Central memory CD4-positive, alpha-beta T cell (primary cell): ENCODE results near the gene WWOX.

Experiments used
- DNase-seq: peaks from one replicate; pipeline ENCODE4 v3.0.0; 2022

Gene WWOX

GRCh38 chr16:78705694-78706093, 606.2 kb downstream of the WWOX start:
- peak; percentile 23 for DNase-seq

GRCh38 chr16:78706637-78707036, 607.2 kb downstream of the WWOX start:
- DNase-seq, result no peak

GRCh38 chr16:78709137-78709884, 609.9 kb downstream of the WWOX start:
- DNase-seq, result no peak

GRCh38 chr16:78715106-78715505, 615.7 kb downstream of the WWOX start:
- no peak for DNase-seq

GRCh38 chr16:78715673-78716072, 616.2 kb downstream of the WWOX start:
- no peak for DNase-seq

- DNase-seq, result no peak
Observed at GRCh38 chr16:78718141-78718540, 618.7 kb downstream of the WWOX start.

- DNase-seq, result no peak
Observed at GRCh38 chr16:78720416-78720815, 621.0 kb downstream of the WWOX start.

GRCh38 chr16:78727536-78727935, 628.1 kb downstream of the WWOX start:
- DNase-seq, result no peak

GRCh38 chr16:78729687-78730086, 630.2 kb downstream of the WWOX start:
- DNase-seq, result no peak

- DNase-seq, result no peak
Observed at GRCh38 chr16:78731785-78732184, 632.3 kb downstream of the WWOX start.

- no peak for DNase-seq
Observed at GRCh38 chr16:78732696-78733095, 633.2 kb downstream of the WWOX start.

GRCh38 chr16:78735337-78735736, 635.9 kb downstream of the WWOX start:
- DNase-seq, result no peak

- DNase-seq, result no peak
Observed at GRCh38 chr16:78737630-78738029, 638.2 kb downstream of the WWOX start.

- no peak for DNase-seq
Observed at GRCh38 chr16:78738557-78738956, 639.1 kb downstream of the WWOX start.

GRCh38 chr16:78740269-78740668, 640.8 kb downstream of the WWOX start:
- no peak for DNase-seq

- peak; percentile 76 for DNase-seq
Observed at GRCh38 chr16:78742501-78743283, 643.2 kb downstream of the WWOX start.

- DNase-seq, result no peak
Observed at GRCh38 chr16:78743556-78743955, 644.1 kb downstream of the WWOX start.

GRCh38 chr16:78744099-78744498, 644.6 kb downstream of the WWOX start:
- no peak for DNase-seq

GRCh38 chr16:78744796-78745107, 645.3 kb downstream of the WWOX start:
- no peak for DNase-seq

GRCh38 chr16:78745108-78746019, 645.9 kb downstream of the WWOX start:
- DNase-seq, result no peak

- DNase-seq, result no peak
Observed at GRCh38 chr16:78746718-78747117, 647.3 kb downstream of the WWOX start.

- no peak for DNase-seq
Observed at GRCh38 chr16:78748220-78748929, 648.9 kb downstream of the WWOX start.
